ENCODE data around the gene THSD4.

DNA sequence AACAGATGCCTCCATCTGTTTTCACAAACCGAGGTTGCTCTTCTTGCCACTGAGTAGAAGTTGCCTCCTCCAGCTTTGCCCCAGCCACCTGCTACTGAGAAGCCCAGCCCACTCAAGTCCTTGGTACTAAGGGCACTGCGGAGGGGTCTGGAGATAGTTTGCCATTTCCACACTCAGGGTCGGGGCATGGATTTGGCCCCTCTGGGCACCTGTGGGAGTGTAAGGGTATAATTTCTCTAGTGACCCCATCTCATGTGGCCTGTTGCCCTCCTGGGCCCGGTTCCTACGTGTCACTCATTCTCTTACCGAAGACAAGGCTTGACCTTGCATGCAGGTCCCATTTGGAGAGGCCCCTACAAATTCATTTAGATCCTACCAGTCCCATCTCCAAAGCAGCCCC lies 79.0 kb downstream of the THSD4 start:
- TF ChIP-seq, protein P1, sequence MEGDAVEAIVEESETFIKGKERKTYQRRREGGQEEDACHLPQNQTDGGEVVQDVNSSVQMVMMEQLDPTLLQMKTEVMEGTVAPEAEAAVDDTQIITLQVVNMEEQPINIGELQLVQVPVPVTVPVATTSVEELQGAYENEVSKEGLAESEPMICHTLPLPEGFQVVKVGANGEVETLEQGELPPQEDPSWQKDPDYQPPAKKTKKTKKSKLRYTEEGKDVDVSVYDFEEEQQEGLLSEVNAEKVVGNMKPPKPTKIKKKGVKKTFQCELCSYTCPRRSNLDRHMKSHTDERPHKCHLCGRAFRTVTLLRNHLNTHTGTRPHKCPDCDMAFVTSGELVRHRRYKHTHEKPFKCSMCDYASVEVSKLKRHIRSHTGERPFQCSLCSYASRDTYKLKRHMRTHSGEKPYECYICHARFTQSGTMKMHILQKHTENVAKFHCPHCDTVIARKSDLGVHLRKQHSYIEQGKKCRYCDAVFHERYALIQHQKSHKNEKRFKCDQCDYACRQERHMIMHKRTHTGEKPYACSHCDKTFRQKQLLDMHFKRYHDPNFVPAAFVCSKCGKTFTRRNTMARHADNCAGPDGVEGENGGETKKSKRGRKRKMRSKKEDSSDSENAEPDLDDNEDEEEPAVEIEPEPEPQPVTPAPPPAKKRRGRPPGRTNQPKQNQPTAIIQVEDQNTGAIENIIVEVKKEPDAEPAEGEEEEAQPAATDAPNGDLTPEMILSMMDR (IDR thresholded peaks at IDR 0.05), result no peak
- TF ChIP-seq POLR2A (IDR thresholded peaks at IDR 0.05), result no peak
